Epithelial cell of proximal tubule (primary cell): ENCODE results near the gene ENOPH1. TPM values are rescaled to one million over a fixed set of nuclear protein-coding genes. Genes with fewer than 3 reads are reported as not detected.
"Not testable (repeated sequence)": the region's sequence is repeated elsewhere in the genome, so short reads cannot be mapped to it uniquely, and the experiment has no call there.

Source experiments
- DNase-seq: peaks from one replicate; pipeline ENCODE4 v3.0.0-alpha.2; 2011; ENCODE audit warnings: low read depth
- H3K4me3 ChIP-seq: 2 replicates; pipeline ENCODE4 v1.5.1; 2011; ENCODE audit warnings: low read depth, mild to moderate bottlenecking, low read length
- total RNA-seq: library from RNA; depleted of rRNA; stranded (reverse); fragments of >200 nt; gene quantifications from 2 replicates; pipeline ENCODE4 v1.2.3, GENCODE V29; 2015
- TF ChIP-seq, protein P1 (sequence below): conservative IDR thresholded peaks from 2 replicates; pipeline ENCODE4 v1.5.1; 2012; ENCODE audit warnings: low read depth, mild to moderate bottlenecking, low read length

ENOPH1 gene
- 53.5 and 61.1 TPM in 2 replicates for total RNA-seq

DNA sequence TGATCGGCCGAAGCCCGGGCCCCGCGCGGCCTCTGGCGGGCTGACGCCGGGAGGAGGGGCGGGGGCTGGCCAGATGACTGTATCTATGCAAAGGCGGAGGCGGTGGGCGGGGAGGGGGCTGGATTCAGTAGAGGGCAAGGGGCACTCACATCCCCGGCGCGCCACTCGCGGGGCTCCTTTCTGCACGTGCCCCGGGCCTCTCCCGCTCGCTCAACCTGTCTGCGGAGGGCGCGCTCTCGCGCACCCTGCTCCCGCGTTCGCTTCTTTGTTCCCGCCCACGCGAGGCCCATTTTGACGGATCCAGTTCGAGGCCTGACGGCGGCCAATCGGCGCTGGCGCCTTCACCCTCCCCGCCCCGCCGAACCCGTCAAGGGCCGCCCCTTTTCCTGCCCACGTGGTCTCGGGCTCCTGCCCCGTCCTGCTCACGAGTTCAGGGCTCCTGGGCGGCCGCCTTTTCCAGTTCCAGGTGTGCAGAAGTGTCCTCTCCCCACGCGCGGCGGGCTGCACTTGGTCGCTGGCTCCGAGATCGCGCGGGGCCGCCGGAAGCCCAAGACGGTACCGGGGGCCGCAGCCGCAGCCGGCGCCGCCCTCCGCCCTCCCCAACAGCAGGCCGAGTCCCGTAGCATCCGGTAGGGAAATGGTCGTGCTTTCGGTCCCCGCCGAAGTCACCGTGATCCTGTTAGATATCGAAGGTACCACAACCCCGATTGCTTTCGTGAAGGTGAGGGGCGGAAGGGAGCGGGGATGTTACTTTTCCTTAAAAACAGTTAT is at the start of gene ENOPH1, which contains the start of gene HNRNPDL:
Gene ENOPH1 (plus strand): TSS at position 398 of the 771 bp plus-strand sequence. CDS start 240 bp downstream, at position 638.
Gene HNRNPDL (minus strand): TSS at position 270 of the 771 bp plus-strand sequence. CDS start 772 bp downstream, outside the sequence.
- peak within 1 kb of the TSS; percentile 81 for H3K4me3 ChIP-seq
- DNase-seq: peak; percentile 53
- TF ChIP-seq, protein P1, sequence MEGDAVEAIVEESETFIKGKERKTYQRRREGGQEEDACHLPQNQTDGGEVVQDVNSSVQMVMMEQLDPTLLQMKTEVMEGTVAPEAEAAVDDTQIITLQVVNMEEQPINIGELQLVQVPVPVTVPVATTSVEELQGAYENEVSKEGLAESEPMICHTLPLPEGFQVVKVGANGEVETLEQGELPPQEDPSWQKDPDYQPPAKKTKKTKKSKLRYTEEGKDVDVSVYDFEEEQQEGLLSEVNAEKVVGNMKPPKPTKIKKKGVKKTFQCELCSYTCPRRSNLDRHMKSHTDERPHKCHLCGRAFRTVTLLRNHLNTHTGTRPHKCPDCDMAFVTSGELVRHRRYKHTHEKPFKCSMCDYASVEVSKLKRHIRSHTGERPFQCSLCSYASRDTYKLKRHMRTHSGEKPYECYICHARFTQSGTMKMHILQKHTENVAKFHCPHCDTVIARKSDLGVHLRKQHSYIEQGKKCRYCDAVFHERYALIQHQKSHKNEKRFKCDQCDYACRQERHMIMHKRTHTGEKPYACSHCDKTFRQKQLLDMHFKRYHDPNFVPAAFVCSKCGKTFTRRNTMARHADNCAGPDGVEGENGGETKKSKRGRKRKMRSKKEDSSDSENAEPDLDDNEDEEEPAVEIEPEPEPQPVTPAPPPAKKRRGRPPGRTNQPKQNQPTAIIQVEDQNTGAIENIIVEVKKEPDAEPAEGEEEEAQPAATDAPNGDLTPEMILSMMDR: no peak

DNA sequence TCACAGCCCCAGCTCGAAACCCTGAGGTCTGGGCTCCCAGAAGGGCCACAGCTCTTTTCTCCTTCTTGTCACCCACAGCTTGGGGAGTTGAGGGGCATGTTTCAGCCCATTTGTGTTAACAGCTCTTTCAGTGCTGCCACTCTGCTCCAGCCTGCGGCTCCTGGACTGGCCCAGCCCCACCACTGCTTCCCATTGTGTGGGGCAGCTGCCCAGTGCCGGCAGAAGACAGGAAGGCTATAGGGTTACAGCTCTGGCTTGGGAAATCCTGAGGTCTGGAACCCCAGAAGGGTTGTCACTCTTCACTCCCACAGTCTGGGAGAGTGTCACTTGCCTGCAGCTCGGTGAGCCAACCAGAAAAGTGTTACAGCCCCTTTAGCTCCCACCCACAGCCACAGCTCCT is 49.6 kb upstream of the ENOPH1 start:
- no peak overlapping the region for H3K4me3 ChIP-seq
- DNase-seq: no peak
- TF ChIP-seq, protein P1: no peak

DNA sequence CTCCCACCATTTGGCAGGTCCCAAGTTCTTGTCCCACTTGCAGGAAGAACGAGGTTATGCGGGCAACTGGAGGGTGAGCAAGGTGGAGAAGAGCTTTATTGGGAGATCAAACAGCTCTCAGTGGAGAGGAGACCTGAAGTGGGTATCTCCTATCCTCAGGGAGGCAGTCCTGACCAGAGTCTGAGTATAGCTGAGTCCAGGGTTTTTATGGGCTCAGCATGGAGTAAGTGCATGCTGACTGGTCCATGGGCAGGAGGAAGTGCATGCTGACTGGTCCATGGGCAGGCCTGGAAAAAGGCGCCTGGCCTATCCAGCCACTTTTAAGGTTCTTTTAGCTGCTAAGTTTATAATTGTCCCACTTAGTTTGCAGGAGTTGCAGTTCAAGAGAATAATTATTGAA is 49.2 kb upstream of the ENOPH1 start:
- H3K4me3 ChIP-seq: no peak overlapping the region
- DNase-seq: no peak
- TF ChIP-seq, protein P1: no peak

DNA sequence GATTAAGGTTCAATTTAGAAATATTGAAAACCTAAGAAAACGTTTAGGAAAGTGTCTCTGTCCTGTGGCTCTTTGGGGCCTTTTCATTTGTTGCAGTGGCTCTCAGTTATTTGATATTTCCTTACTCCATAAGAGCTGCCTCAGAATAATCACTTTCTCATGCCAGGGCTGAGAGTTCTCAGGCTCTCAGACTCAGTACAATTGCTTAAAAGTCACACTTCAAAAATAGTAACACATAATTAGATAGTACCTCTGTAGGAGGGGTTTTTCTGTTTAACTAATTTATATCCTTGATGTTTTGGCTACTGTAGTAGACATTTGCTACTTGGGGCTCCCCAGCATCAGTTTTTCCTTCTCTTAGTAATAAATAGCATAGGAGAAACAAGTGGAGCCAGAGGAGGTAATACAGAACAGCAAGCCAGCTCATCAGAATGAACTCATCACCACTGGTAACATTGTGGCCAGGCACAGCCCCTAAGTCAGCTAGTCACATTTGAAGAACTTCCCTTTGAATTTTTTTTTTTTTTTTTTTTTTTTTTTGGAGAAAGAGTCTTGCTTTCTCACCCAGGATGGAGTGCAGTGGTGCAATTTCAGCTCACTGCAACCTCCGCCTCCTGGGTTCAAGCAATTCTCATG is 48.6 kb upstream of the ENOPH1 start:
- no peak overlapping the region for H3K4me3 ChIP-seq
- DNase-seq: no peak
- TF ChIP-seq, protein P1: no peak

DNA sequence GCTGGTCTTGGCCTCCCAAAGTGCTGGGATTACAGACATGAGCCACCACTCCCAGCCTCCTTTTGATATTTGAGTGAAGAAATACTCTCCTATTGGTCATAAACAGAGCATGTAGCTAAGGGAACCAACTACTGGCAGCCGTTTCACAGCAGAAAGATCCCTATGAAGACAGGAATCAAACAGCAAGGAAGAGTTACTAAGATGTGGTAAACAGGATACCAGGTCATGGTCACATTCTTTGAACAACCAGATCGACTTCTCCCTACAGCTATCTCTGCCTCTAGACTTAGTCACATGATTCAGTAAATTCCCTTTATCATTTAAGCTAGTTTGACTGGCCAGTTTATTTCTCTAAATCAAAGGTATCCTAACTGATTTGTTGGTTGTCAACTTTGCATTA is 47.6 kb upstream of the ENOPH1 start:
- no peak for DNase-seq
- no peak overlapping the region for H3K4me3 ChIP-seq
- TF ChIP-seq, protein P1: no peak

DNA sequence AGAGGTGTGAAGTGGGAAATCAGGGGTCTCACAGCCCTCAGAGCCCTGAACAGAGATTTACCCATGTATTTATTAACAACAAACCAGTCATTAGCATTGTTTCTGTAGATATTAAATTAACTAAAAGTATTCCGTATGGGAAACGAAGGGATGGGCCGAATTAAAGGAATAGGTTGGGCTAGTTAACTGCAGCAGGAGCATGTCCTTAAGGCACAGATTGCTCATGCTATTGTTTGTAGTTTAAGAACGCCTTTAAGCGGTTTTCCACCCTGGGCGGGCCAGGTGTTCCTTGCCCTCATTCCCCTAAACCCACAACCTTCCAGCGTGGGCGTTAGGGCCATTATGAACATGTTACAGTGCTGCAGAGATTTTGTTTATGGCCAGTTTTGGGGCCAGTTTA is 44.1 kb upstream of the ENOPH1 start:
- not testable (repeated sequence) for H3K4me3 ChIP-seq, DNase-seq

DNA sequence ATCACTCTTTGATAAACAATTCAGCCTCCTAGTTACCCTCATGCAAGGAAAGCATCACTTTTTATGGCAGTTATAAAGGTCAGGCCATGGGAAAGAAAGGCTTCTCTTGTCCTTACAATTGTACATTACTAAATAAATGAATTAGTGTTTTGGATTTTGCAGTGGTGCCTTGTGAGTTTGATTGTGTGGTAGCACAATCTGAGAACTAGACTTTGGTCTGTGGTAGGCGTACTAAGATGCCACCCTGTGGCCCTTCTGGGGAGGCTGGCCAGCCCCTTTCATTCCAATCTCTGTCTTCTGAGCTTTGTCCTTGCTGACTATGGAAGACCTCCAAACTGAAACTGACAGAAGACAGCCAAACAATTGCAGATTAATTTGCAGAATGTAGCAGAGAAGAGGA is 42.0 kb upstream of the ENOPH1 start:
- DNase-seq: no peak
- H3K4me3 ChIP-seq: no peak overlapping the region
- TF ChIP-seq, protein P1: peak; percentile 32

DNA sequence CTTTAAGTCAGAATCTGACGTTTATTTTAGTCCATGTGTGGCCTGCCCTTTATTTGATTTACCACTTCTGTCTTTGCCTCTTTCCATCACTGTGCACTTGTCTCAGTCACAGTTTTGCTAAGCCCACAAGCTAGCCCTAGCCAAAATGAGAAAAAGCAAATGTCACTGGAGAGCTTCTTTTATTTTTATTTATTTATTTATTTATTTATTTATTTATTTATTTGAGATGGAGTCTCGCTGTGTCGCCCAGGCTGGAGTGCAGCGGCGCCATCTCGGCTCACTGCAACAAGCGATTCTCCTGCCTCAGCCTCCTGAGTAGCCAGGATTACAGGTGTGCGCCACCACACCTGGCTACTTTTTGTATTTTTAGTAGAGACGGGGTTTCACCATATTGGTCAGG is 40.3 kb upstream of the ENOPH1 start:
- not testable (repeated sequence) for DNase-seq, H3K4me3 ChIP-seq
